ENCODE data around the gene SOCS1.

DNA sequence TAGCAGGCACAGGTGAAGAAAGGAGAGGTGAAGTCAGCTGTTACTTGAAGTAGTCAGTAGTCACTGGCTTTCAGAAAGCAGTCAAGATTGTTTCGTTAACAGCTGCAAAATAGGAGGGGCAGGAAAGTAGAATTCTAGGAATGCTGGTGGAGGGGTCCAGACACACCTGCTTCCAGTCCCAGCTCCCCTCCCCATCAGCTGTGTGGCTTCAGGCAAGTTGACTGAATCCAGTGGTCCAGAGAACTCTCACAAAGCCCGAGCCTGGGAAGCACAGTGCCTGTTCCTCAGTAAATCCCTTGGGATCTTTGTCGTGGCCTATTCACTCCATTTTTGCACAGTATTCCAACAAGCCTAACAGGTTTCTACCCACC lies 4.6 kb upstream of the SOCS1 start:
- no peak for TF ChIP-seq POLR2A (IDR thresholded peaks at IDR 0.05)
- TF ChIP-seq, protein P1, sequence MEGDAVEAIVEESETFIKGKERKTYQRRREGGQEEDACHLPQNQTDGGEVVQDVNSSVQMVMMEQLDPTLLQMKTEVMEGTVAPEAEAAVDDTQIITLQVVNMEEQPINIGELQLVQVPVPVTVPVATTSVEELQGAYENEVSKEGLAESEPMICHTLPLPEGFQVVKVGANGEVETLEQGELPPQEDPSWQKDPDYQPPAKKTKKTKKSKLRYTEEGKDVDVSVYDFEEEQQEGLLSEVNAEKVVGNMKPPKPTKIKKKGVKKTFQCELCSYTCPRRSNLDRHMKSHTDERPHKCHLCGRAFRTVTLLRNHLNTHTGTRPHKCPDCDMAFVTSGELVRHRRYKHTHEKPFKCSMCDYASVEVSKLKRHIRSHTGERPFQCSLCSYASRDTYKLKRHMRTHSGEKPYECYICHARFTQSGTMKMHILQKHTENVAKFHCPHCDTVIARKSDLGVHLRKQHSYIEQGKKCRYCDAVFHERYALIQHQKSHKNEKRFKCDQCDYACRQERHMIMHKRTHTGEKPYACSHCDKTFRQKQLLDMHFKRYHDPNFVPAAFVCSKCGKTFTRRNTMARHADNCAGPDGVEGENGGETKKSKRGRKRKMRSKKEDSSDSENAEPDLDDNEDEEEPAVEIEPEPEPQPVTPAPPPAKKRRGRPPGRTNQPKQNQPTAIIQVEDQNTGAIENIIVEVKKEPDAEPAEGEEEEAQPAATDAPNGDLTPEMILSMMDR (IDR thresholded peaks at IDR 0.05) = no peak
- TF ChIP-seq POLR2AphosphoS5 (IDR thresholded peaks at IDR 0.05) = no peak
- no peak for TF ChIP-seq EP300 (IDR thresholded peaks at IDR 0.05)

Data from gastroesophageal sphincter (tissue), 3 donors.